Measurements from ENCODE around the gene SYT8.
A peak's percentile ranks its signal among the peaks of the same experiment; 100 is the strongest.

Gene SYT8

DNA sequence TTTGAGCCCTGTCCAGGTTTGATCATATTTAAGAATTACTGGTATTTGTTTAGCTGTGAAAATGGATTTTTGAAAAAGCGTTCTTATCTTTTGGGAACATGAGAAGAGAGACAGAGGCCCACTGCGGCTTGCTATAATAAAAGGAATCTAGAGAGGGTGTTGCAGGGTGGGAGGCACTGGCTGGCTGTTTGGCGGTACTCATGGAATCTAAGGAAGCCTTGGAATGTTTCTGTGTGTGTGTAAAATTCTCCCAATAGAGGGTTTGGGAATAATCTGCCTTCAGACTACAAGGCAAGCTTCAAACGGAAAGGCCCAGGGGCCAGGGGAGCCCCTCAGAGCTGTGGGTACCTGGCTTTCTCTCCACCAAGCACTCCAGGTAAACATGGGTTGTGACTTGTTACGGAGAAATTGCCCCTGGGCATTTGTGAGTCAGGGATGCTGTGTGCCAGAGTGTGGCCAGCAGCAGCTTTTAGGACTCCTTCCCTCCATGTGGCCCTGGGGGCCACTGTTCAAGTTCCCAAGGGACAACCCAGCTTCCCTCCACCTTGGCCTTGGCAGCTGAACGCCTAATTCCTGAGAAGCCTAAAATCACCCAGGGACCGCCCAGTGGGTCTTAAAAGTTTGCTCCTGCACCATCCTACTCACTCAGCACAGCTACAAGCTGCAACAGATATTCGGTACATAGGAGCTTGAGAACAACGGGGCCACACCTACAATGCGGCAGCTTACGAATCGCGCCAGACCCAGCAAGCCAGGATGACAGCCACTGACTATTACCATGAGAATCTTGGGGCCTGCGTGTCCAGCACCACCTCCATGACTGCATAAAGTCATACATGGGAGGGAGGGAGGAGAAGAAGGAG is 14.1 kb upstream of the SYT8 start:
- no peak for DNase-seq

DNA sequence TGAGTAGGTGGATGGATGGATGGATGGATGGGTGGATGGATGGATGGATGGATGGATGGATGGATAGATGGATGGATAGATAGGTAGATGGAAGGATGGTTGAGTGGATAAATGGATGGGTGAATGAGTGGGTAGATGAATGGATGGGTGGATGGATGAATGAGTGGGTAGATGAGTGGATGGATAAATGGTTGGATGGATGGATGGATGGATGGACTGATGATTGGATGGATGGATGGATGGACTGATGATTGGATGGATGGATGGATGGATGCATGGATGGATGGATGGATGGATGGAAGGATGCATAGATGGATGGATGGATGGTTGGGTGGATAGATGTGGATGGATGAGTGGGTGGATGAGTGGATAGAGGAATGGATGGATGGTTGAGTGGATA is 13.2 kb upstream of the SYT8 start:
- DNase-seq: no peak

DNA sequence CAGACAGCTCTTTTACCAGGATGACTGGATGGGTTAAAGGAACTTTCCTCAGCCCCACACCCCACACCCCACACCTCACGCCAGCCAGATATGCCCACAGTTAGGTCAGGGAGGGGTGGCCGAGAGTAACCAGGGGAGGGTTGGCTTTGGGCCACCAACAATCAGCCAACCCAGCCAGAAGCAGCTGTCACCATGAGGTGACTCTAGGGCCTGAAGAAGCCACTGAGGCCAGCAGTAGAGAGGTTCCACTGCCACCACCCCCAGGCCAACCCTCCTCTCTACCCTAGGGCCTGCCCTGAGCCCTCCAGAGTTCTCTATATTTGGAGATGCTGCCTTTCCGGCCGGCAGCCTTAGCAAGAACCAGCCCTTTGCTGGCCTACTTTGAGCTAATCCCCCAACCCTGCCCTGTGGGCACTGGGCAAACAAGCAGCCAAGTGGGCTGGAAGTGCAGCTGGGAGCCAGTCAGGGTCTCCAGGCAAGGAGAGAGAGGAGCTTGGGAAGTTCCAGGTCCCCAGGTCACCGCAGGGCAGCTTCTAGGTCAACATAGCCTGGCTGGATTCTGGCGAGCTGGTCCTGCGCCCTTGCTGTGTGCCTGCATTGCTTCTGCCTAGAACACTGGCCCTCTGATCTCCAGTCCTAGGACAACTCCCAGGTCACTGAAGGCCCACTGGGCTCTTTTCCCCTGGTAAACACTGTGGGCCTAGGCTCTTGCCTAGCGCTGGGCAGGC is 12.0 kb upstream of the SYT8 start:
- DNase-seq: no peak

DNA sequence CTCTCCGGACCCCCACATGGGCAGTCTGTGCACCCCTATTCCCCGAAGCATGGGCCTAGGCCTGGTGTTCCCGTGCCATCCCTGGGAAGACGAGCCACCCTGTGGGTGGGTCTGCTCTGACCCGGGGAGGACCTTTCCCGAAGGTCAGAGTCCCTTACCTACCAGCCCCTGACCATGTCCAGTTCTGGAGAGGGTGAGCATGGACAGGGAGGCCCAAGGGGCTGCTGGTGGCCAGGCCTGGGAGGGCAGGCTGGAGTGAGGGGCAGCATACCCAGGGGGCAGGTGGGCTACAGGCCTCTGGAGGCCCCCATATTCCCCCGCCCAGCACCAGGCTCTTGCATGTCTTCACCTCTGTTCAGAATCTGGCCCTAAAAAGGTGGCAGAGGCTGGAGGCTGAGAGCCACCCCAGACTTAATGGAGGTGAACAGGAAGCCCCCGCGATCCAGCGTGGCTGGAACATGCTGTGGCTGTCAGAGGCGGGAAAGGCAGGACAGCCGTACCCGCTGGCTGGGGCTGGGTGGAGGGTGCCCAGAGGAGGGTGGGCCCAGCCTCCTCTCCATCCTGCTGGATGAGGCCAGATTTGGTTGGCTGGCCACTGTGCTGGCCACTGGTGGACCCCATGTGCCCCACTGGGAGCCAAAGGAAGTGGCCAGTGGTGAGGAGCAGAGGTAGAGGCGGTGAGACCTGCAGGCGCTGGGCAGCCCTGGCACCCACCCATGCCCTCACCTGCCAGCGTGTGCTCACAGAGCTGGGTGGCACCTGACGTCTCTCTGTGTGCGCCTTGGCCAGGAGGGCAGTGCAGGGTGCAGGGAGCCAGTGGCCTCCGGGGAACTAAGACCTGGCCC is 11.2 kb upstream of the SYT8 start:
- DNase-seq: no peak

DNA sequence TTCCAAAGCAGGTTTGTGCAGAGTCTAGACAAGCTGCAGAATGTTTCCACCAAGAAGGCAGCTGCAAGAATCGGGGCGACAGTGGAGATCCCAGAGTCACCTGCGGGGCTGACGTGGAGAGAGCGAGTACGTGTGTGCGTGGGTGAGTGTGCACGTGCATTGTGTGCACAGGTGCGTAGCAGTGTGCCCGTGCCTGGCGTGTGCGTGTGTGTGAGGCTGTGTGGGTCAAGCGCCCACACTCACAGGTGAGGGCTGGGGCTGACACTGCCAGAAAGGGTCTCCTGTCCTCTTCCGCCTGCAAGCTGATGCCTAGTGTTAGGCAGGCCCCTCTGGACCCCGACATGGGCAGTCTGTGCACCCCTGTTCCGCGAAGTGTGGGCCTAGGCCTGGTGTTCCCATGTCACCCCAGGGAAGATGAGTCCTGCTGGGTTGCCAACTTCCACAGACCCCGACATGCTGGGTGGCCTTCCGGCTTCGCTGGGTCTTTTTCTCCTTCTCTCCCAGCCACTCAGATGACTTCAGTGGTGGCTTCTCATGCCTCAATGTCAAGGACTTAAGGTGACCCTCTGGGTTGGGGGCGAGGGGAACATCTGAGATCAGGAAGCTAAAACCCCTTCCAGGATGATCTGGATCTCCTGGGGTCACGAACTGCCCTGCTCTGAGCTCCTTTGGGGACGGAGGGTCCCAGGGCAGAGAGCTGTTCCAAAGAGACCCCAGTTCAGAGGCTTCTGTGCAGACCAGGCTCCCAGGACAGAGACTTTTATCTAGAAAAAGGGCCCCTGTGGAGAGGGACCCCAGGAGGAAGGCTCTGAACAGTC is 10.4 kb upstream of the SYT8 start:
- no peak for DNase-seq

DNA sequence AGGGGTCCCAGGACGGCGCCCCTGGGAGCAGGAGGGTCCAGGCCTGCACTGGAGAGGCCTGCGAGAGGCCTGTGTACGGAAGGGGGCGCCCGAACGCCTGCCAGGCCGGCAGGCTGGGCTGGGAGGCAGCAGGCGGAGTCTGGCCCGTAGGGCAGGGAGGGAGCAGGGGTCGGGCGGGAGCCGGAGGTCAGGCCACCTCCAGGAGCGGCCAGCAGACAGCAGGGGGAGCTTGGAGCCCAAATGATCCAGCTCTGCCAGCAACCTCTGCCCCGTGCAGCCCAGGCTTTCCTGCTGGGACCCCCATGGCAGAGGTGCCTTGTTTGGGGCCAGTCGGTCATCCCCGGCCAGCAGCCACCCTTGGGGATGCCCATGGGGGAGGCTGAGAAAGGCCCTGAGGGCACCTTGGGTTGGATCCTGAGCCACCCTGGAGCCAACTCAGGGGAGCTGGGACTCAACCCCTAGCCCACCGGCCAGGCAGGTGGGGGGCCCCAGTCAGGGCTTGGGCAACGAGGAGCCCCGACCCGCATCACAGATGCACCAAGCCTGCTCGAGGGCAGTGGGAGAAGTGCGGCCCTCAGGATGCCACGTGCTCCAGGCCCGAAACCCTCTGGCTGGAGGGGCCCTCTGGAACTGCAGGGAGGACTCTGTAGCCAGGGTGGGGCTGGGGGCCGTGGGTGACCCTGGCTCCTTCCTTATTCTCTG is 9.6 kb upstream of the SYT8 start:
- no peak for DNase-seq

DNA sequence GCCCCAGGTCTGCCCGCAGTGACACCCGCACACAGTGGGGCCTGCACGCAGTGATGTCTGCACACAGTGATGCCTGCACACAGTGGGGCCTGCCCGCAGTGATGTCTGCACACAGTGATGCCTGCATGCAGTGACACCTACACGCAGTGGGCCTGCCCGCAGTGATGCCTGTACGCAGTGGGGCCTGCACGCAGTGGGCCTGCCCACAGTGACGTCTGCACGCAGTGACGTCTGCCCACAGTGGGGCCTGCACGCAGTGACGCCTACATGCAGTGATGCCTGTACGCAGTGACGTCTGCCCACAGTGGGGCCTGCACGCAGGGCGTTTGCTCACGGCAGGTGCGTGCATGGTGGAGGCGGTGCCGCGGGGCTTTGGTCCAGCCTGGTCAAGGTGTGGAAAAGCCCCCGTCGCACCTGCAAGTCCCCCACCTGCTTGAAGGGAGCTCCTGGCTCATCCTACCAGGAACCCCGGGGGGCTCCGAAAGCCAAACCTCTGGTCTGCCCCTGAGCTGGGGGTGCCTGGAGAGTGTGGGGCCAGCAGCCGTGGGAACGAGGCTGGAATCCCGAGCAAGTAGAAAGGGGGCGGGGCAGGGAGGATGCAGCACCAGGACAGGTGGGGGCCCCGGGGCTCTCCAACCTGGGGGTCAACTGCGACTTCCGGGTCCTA is 8.9 kb upstream of the SYT8 start:
- no peak for DNase-seq

DNA sequence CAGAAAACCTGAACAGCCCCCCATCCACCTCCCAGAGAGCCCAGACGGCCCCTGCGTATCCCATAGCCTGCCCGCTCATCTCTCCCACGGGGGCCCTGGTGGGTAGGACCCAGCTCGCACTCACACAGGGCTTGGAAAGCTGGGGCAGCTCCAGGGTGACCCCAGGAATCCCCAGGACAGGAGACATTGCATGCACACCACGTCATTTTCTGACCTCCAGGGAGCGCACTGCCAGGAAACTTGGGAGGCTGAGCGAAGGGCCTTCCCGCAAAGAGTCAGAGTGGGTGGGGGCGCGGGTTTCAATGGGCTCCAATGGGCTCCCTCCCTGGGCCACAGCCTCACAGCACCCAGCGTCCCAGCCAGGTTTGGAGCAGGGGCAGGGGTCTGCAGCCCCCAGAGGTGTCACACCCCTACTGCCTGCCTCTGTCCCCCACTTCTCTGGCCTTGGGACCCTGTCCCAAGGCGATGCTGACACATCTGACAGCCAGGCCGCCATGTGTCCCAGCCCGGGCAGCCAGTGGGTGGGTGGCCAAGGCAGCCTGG is 8.2 kb upstream of the SYT8 start:
- DNase-seq: no peak

DNA sequence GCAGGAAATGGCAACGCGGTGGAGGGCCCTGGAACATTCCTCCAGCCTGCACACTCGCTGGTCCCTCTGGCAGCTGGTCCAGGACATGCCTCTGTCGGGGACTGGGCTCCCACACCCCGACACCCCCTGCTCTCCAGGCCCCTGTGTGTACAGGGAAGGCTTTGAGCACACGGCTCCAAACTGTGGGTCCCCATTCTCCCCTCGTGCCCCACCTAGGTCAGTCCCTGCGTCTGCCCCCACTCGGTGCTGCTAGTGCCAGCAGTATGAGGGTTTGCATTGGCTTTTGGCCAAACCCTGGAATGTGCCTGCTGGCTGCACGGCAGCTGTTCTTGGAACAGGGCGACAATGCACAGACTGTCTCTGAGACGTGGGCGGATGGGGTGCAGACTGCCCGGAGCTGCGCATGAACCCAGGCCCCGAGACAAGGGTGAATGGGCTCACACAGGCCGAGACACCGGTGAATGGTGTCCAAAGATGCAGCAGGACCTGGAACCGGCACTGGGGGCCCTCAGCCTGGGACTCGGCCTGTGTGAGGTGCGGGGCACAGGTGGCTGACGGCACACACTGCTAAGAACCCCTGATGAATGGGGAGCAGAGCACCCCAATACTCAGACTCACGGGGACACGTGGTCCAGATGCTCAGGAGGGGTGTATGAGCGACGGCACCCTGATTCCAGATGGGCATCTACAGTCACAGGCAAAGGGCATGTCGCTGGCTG is 7.5 kb upstream of the SYT8 start:
- peak; percentile 2 for DNase-seq

DNA sequence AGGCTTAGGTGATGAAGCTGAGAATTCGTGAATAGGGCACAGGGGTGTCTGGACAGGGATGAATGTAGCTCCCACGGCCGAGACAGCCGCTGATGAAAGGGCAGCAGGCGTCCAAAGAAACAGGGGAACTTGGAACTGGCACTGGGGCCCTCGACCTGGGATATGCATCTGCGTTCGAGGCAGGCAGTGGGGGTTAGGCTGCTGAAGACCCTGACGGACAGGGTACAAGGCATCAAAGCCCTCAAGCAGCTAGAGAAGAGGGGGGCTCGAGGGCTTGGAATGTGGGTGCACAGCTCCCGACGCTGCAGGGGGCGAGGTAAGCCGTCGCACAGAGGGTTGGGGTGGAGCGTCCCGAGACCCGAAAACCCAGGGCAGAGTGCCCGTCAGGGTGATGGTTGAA is 6.9 kb upstream of the SYT8 start:
- DNase-seq: no peak

DNA sequence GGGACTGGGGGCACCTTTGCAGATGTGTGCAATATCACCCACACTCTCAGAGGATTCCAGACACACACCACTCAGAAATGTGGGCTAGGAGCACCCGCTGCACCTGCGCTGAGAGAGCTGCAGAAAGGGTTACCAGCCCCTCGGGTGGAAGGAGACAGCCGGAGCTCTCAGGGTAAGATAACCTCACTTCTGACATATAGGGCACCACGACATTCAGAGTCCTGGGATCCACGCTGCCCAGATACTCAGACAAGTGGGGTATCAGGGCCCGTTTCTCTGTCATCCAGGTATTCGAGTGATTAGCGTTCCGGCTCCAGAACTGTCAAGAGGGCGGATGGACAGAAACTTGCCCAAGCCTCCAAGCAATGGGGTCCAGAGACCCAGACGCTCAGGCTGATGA is 6.2 kb upstream of the SYT8 start:
- DNase-seq: no peak

DNA sequence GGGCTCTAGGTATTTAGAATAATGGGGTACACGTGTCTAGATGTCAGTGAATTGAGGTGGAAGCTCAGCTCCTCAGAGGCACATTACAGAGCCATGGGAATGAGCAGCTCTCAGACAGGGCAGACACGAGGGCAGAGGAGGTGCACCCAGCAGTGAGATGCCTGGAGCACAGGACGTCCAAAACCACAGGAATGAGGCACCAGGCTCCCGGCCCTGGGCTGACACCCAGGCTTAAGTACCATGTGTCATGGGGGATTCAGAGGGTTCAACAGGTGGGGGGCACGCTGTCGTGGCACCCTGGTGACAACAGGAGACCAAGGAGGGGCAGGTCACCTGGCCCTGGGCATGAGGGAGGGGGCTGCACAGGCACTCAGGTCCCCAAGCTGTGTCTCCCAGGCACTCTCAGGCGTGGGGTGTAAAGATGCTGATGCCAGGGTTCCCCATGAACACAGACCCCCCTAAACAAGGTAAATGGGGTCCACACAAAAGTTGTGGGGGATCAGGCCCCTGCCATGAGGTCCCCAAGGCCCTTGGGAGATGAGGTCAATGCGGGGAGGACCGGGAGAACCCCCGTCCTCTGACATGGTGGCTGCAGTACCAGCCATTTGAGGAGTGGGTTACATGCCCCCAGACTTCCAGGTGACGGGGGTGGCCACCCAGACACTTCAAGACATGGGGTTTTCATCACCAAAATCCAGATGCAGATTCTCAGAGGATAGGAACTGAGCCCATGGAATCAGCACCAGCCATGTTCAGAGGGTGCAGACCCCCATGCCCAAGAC is 5.6 kb upstream of the SYT8 start:
- no peak for DNase-seq

DNA sequence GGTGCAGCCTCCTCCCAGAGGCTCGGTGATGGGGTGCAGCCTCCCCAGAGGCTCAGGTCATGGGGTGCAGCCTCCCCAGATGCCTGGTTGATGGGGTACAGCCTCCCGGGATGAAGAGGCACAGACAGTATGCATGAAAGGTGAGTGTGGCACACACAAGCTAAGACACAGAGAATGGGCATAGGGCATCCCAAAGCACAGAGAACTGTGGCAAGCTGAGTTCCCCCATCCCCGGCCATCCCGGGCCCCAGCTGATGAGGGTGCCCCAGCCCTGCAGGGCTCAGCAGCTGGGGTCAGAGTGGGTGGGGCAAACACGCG is 4.8 kb upstream of the SYT8 start:
- no peak for DNase-seq

DNA sequence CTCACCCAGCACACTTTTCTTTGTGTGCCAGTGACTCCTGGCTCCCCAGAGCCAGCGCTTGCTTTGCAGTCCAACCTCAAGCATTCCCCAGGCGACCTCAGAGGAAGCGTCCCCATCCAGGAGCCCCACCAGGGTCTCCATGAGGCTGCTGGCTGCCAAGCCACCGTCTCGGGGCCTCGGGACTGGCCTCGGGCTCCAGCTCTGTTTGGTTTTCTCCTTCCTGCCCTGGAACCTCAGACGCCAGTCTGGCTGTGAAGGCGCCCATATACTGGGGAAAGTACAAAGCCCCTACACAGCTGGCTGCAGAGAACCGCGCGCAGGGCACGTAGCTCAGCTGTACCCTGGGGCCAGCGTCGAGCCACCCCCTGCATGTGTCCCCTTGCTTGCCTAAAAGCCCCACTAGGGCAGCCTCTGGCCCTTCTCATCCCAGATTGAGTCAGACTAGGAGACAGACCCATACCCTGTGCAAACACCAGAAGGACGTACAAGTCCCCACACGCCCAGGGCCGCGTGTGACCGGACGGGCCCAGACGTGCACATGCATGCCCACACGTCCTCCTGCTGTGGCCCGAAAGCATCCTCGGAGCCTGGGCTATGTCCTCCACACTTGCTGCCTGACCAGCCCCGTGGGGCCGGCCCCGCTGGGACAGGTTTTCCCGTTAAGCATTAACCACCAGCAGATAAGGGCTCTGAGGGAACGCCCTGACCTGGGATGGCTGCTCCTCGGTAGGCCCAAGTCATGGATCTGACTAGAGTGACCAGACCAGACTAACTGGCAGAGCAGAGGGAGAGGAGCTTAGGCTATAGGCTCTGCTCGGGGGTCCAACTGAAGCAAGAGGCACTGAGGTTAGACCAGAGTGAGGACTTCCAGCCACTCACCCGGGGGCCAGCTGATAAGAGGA is 4.2 kb upstream of the SYT8 start:
- no peak for DNase-seq

DNA sequence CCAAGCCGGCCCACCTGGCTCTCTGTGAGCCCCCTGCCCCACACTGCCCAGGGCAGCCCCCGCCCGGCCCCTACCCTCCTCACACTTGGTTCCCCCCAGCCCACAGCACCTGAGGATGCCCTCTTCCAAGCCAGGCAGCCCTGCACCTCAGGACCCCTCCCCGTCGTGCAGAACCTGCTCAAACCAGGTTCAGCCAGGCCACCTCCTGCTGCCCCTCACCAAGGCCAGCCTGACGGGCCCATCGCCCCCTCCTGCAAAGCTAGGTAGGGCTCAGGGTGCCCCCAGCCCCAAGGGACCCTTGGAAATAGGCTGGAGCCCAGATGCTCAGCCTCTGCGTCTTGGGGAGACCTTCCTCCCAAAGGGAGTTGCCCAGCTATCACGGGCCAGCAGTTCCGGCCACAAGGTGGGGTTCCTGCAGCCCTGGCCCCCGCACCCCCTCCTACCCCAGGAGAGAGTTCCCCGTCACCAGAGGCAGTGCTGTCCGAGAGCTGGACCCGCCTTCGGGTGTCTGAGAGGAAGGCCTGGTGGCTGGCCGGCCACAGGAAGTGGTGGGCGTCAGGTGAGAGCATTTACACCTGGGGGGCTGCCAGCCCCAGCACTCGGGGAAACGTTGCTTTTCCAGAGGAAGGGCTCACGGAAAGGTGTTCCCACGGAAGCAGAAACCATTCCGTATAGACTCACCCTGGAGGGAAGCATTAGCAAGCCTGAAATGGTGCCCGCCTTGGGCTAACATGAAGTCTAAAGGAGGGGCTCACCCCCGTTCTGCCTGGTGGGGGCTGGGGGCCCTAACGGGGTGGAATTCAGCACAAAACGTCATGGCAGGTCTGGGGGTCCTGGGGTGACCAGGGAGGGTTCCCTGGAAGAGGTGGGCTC is 3.2 kb upstream of the SYT8 start:
- no peak for DNase-seq

DNA sequence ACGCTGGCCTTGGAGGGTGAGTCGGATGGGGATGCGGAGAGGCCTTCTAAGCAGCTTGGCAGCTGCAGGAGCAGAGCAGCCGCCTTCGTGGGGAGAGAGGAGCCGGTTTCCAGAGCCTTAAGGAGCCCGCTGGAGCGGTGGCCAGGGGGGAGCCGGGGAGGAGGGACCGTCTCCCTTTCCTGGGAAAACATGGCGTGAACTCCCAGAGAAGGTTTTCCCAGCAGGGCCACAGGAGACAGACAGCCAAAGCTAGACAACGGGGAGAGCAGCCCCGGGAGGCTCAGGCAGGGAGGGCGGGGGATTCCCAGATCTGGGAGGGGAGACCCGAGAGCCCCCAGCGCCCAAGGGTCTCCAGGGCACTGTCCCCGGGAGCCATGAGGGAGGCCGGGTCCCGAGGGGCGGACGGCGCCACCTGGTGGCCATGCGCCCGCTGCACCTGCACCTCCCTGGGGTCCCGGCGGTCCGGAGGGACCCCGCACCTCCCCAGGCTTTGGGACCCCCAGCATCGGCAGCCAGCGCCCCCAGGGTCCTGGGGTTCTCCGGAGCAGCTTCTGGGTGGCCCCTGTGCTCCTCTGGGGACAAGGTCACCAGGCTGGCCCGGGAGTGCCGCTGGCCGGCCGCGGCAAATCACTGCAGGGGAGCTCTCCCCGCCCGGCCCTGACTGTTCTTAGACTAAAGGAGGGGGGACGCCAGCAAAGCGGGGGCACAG is 2.4 kb upstream of the SYT8 start:
- DNase-seq: no peak

DNA sequence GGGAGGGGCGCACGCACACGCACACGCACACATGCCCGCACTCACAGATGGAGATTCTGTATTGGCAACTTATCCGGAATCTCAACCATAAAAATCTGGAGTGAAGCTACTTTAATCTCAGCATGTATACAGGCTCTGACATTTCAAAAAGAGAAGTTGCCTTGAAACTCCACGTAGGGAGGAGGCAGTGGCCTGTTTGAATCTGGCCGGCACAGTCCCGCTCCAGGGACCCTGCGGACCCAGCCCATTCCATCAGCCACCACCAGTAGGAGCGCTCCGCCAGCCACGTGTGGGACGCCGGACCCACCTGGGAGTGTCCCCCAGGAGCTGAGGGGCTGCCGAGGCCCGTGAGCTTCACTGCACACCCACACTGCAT is 1.9 kb upstream of the SYT8 start:
- no peak for DNase-seq
